SIG-M5 treated with dmso at 0.1 percent for 504 hours (cell line): ENCODE results near the gene RSPH10B.
"Not testable (repeated sequence)": the region's sequence is repeated elsewhere in the genome, so short reads cannot be mapped to it uniquely, and the experiment has no call there.

ENCODE experiments used
- DNase-seq: peaks from one replicate; lab custom pipeline; 2025; ENCODE audit not compliant: unreplicated experiment; lab: John Stamatoyannopoulos, UW

RSPH10B gene

GRCh38 chr7:5970347-5970911 is at the start of gene RSPH10B:
Gene RSPH10B, minus strand, starts transcription at chr7:5970689. Its CDS starts 3,573 bp downstream, at chr7:5967116.
- DNase-seq, result not testable (repeated sequence)

DNA sequence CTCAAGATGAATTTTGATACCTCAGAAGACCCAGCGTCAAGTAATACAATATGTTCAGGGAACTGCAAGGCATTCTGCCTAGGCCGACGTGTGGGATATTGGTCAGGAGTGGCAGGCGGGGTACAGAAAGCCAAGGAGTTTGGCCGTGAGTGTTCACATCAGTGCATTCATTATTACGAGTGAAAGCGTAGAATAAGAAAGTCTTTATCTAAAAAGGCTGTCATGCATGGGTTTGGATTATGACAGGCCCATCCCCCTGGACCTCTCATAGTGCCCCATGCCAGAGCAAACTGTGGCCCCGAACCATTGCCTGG is 46.1 kb upstream of the RSPH10B start:
- DNase-seq, result no peak

DNA sequence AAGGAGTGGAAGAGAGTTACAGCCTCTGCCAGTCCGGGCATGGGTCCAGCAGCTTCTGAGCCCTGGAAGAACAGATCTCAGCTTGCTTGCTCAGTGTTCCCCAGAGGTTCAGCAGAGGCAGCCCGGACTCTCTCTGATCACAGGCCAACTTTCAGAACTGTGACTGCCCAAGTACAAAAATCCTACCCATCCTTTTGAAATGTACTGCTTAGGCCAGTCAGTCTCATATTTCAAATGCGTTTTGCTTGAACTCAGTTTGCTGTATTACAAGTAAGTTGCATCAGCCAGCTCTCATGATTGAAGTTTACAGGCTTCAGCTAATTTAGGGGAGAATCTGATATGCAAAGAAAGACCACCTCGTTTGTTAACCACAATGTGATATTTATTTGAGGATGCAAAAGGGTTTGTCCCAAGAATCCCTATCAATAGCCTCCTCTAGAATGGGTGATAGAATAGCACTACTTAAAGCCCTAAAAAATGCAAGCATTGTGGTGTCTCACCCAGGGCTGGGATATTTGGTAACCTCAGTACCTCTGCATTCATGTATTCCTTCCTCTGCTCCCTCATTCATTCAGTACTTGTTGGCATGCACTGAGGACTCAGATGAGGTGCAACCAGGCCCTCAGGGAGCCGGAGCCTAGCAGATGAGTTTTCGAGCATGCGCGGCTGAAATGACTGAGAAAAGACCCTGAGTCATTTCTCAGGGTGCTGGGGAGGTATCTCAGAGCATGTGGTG is 45.6 kb upstream of the RSPH10B start:
- no peak for DNase-seq

DNA sequence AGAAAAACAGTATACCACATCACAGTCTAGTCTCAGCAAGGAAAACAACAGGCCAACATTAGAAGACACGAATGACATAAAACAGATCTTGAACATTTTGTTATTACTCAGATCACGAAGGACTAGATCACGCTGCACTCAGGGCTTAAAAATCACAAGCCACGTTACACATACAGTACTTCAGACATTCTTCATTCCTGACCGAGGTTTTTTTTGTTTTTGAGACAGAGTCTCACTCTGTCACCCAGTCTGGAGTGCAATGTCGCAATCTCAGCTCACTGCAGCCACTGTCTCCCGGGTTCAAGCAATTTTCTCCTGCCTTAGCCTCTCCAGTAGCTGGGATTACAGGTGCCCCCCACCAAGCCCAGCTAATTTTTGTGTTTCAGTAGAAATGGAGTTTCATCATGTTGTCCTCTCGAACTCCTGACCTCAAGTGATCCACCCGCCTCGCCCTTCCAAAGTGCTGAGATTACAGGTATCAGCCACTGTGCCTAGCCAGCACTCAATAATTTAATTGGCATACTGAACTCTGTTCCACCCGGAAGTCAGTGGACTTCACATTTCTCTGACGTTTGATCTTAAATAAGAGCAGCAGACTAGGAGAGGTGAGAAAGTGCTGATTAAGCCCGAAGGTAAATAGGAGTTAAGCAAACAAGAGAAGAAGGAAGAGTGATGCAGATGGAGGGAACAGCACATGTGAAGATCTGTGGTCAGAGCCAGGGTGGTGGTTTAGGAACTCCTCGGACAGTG is 42.0 kb upstream of the RSPH10B start:
- DNase-seq, result peak; percentile 28

- no peak for DNase-seq
These were observed 41.1 kb upstream of the RSPH10B start for GRCh38 chr7:6011541-6011940.

DNA sequence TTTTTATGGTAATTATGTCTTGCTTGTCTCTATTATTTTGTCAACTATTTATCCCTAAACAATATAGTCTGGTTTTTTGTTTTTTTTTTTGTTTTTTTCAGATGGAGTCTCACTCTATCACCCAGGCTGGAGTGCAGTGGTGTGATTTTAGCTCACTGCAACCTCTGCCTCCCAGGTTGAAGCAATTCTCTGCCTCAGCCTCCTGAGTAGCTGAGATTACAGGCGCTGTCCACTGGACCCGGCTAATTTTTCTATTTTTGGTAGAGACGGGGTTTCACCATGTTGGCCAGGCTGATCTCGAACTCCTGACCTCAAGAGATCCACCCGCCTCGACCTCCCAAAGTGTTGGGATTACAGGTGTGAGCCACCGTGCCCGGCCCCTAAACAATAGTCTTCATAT is 39.9 kb upstream of the RSPH10B start:
- DNase-seq, result not testable (repeated sequence)

DNA sequence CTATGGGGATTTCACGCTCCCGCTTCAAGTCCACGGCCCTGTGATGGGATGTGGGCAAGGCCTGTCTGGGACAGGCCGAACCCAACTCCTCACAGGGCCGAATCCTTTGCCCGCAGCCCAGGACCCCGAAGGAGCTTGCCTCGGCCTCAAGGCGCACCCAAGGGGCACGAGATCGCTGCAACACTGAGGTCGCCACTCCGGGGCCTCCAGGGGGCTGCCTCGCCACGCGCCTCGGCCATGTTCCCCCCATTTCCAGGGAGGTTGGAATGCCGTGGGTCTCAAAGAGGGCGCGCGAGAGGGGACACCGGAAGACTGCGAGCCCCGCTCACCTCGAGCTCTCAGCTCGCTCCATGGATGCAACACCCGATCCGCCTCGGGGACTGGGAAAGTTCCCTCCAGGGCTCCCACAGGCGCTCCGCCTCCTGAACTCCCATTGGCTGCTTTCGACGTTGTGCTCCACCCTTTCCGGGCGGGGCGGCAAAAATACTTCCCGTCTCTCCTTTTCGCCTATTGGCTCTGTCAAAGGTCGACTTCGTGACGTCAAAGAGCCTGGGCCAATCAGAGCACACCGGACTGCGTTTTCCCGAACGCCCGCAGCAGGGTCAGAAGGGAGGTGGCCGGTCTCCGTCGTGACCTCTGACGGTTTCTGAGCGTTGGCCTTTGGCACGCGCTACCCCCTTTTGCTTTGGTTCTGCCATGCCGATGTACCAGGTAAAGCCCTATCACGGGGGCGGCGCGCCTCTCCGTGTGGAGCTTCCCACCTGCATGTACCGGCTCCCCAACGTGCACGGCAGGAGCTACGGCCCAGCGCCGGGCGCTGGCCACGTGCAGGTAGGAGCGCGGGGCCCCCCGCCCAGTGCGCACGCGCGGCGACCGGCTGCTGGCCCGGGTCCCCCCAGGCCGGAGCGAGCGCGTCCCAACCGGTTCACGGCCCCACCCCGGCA is 38.5 kb upstream of the RSPH10B start, which contains the start of the genes AIMP2 and PMS2:
Gene AIMP2 (plus strand): TSS at position 605 of the 944 bp plus-strand sequence. CDS start 92 bp downstream, at position 697.
Gene PMS2 (minus strand): TSS at position 382 of the 944 bp plus-strand sequence. CDS start 30 bp downstream, at position 352.
- DNase-seq, result peak; percentile 96

DNA sequence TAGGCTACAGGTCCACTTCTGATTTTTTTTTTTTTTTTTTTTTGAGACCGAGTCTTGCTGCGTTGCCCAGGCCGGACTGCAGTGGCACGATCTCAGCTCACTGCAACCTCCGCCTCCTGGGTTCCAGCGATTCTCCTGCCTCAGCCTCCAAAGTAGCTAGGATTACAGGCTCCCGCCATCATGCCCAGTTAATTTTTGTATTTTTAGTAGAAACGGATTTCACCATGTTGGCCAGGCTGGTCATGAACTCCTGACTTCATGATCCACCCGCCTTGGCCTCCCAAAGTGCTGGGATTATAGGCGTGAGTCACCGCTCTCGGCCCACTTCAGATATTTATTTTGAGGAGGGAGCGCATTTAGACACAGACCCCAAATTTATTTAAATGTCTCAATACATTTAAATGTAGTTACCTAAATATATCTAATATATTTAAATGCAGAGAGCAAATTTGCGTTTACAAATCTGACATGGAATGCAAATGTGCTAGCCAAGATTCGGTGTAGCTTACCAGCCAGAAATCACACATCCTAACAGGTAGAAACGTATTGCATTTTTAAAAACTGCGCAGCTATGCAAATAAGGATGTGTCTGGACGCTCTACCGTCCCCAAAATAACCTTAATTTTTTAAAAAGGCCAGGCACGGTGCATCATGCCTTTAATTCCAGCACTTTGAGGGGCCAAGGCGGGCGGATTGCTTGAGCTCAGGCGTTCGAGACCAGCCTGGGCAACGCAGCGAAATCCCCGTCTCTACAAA is 37.5 kb upstream of the RSPH10B start:
- not testable (repeated sequence) for DNase-seq

- no peak for DNase-seq
These were observed 36.9 kb upstream of the RSPH10B start for GRCh38 chr7:6007386-6007785.

DNA sequence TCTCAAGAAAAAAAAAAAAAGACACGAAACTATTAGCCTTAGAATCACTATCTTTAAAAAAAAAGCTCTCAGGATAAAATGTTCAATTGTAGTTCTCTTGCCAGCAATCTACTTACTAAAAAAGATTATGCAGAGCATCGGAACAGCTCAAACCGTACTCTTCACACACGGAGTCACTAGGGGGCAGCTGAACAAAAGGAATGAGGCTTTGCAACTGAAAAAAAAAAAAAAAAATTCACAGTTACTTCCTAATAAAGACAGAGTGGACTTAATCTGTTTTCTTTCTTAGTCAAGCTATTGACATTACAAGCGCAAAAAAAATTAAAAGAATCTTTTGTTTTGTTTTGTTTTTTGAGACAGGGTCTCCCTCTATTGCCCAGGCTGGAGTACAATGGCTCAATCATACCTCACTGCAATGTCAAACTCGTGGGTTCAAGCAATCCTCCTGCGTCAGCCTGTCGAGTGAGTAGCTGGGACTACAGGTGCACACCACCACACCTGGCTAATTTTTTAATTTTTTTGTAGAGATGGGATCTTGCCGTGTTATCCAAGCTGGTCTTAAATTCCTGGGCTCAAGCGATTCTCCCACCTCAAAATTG is 26.8 kb upstream of the RSPH10B start:
- DNase-seq, result peak; percentile 61

DNA sequence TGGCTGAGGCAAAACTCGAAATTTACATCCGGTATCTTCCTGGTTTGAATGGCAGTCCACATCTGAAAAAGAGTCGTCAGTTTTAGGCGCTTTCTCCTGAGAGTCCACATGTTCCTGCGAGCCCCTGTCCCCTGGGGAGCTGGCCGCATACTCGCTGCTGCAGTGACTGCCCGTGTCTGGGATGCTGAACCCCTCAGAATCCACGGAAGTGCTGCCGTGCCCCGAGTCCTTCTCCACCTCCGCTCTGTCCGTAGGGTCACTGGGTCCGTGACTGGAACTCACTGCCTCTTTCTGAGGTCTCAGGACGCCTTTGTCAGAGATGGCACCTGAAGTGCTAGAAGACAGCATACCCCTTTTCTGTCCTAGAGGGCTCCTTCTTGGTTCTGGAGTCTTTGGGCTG is 16.6 kb upstream of the RSPH10B start:
- not testable (repeated sequence) for DNase-seq

DNA sequence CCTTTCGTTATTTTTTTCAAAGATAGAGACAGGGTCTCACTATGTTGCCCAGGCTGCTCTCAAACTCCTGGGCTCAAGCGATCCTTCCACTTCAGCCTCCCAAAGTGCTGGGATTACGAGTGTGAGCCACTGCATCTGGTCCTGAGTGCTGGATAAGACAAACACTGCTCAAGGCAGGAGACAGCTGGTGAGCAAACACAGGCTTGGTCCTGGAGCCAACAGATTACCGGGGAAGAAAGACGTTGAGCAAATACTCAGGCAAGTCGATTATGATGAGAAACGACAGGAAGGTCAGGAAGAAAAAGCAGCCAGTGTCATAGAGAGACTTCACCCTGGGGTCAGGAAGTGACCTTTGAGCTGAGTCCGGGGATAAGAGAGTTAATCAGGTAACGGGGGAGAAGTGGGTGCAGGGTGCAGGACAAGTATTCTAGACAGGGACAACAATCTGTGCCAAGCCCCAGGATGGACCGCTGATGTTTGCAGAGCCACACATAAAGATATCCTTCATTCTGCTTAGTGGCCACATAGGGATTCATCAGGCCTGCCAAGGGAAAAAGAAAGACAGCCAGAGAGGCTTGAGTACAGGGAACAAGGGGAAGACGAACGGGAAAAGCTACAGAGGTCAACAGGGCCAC is 9.3 kb upstream of the RSPH10B start:
- DNase-seq, result not testable (repeated sequence)

DNA sequence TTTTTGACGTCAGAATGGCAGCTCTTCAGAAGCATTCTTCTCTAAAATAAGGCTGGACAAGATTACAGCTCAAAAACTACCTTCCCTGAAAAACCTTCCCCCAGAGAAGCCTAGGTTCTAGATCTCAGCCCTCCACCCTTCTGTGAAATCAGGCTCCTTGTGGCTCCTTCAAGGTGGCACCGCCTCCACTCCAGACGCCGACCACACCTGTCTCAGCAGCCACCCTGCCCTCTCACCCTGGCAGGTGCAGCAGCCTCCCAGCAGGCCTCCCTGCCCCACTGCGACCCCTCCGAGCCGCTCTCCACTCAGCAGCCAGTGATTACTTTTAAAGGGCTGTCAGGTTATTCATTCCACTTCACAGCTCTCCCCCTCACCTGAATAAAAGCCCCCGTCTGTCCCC is 3.1 kb upstream of the RSPH10B start:
- DNase-seq, result not testable (repeated sequence)

DNA sequence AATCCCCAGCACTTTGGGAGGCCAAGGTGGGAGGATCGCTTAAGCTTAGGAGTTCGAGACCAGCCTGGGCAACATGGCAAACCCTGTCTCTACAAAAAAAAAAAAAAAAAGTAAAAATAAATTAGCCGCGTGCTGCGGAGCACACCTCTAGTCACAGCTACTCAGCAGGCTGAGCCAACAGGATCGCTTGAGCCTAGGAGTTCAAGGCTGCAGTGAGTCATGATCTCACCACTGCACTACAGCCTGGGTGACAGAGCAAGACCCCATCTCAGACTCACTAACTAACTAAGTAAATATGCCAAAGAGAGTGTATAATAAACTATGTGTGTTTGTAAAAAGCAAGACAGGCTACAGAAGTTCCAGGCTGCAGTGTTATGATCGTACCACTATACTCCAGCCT is 6.7 kb downstream of the RSPH10B start:
- not testable (repeated sequence) for DNase-seq

- not testable (repeated sequence) for DNase-seq
These were observed 7.3 kb downstream of the RSPH10B start for GRCh38 chr7:5963205-5963604.

DNA sequence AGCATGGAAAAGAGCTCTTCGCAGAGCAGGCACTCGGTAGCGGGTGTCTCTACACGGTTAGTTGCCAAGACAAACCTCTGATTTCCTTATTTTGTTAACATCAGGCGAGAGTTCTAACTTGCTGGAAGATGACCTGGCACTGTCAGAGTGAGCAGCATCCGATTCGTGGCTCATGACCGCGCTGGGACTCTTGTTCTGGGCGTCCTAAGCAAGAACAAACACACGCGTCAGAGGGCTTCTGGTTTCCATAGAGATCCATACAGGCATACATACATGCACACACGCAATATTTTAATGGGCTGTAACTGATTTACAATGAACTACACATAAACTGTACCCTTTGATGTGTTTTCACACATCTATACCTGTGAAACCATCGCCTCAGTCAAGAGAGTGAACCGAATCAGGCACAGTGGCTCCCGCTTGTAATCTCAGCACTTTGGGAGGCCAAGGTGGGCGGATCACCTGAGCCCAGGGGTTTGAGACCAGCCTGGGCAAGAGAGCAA is 35.5 kb downstream of the RSPH10B start:
- not testable (repeated sequence) for DNase-seq

- DNase-seq, result not testable (repeated sequence)
These were observed 38.4 kb downstream of the RSPH10B start for GRCh38 chr7:5931905-5932644.

DNA sequence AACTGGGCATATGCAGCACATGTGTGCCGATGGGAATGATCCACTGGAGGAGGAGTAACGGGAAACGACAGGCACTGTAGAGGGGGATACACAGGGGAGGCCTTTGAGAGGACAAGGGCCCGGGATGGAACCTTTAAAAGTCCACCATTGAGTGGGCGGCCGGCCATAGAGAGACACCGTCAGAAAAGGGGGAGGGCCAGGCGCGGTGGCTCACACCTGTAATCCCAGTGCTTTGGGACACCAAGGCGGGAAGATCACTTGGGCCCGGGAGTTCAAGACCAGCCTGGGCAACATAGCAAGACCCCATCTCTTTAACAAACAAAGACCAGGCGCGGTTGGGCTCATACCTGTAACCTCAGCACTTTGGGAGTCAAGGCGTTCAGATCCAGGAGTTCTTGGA is 39.2 kb downstream of the RSPH10B start:
- not testable (repeated sequence) for DNase-seq
